Measurements from ENCODE around the gene SPTBN1. TPM values are rescaled to one million over a fixed set of nuclear protein-coding genes. Genes with fewer than 3 reads are reported as not detected.

The SPTBN1 gene
- total and polyA plus RNA-seq, 2 of the 4 experiments (the other 2 are of a cell fraction), result 49.1 to 241 TPM

DNA sequence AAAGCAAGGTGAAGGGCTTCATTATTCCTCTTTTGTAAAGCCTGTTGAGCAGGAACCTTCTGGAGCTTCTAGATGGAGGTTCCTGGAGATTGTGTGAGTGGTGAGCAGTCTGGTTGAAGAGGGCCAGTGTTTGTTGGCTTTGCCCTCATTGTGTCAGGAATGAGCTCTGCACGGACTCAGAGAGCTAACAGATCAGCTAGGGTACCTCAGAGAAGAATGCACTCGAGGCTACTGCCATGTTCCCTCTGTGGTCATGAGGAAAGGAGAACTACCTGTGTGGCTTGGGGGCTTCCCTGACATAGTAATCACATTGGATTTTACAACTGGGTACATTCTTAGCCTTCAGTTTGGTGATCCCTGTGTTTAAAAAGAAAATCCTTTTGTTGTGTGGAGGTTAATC lies 46.6 kb downstream of the SPTBN1 start:
- TF ChIP-seq RCOR1 (IDR thresholded peaks at IDR 0.05; ENCODE audit: insufficient replicate concordance, low read length) (no peak), SMC3 (IDR thresholded peaks at IDR 0.05; ENCODE audit: low read depth, low read length) (no peak), BHLHE40 (IDR thresholded peaks at IDR 0.05; ENCODE audit: low read depth, low read length) (no peak), POLR2A (IDR thresholded peaks at IDR 0.05; ENCODE audit: low read depth, low read length) (no peak), MAFK (IDR thresholded peaks at IDR 0.05; ENCODE audit: low read depth, low read length) (no peak), RFX5 (IDR thresholded peaks at IDR 0.05; ENCODE audit: low read depth, low read length) (no peak)
- no peak overlapping the region for H3K4ac ChIP-seq (ENCODE audit: low read depth, low read length)
- DNase-seq, result no peak
- no peak overlapping the region for H3K56ac ChIP-seq (ENCODE audit: extremely low read depth, insufficient read depth, low read length)
- ChIA-PET CTCF (interaction anchor here (0.7 to 1.6 kb wide), 4 partner anchors 8 to 395 kb away, joined by 3 to 5 read pairs (median 4); no protein-coding TSS in a partner anchor), POLR2A (ENCODE audit: unreplicated experiment) (no interaction called here)
- no peak overlapping the region for H2BK5ac ChIP-seq (ENCODE audit: low read depth, low read length, poor library complexity, severe bottlenecking)
- no peak overlapping the region for H2AK9ac ChIP-seq (replicated peaks; ENCODE audit: low read depth, low read length, poor library complexity)
- H3K9me3 ChIP-seq (ENCODE audit: control insufficient read depth, insufficient read depth, low read length), result no peaks in the 10 kb centered on the region
- H3K4me2 ChIP-seq (ENCODE audit: low read depth, low read length), result no peak overlapping the region
- H3K23ac ChIP-seq (ENCODE audit: low read depth, low read length), result no peak overlapping the region
- H3K27ac ChIP-seq (ENCODE audit: insufficient read depth, low read length), result no peak overlapping the region
- H3K4me3 ChIP-seq (ENCODE audit: insufficient read depth, low read depth, low read length), result no peak overlapping the region
- H4K91ac ChIP-seq (ENCODE audit: insufficient read depth, low read depth, low read length), result no peak overlapping the region
- H3K4me1 ChIP-seq (ENCODE audit: control insufficient read depth, insufficient read depth, low read length), result peaks cover 18% of the 10 kb centered on the region
- H3K14ac ChIP-seq (replicated peaks; ENCODE audit: low read depth, low read length), result peak overlapping the region; percentile 3; the same call in 1 of the 2 replicates
- H2BK20ac ChIP-seq (ENCODE audit: low read depth, low read length), result no peak overlapping the region
- no peaks in the 10 kb centered on the region for H3K27me3 ChIP-seq (ENCODE audit: control insufficient read depth, insufficient read depth, low read length)
- peaks cover 17% of the 10 kb centered on the region for H3K9me1 ChIP-seq (ENCODE audit: insufficient read depth, low read length)
- no peak overlapping the region for H3K18ac ChIP-seq (ENCODE audit: low read depth, low read length)
- no peak overlapping the region for H2BK15ac ChIP-seq (ENCODE audit: low read depth, low read length)
- peaks cover 59% of the 10 kb centered on the region for H4K20me1 ChIP-seq (ENCODE audit: insufficient read depth, low read length)
- WGBS, 2 experiments (ENCODE audit: extremely low coverage in 2 of 2, insufficient read length in 1 of 2), result no CpG with 5 or more reads among the region's 2 CpGs
- no peak for ATAC-seq (ENCODE audit: low read depth)
- no peak overlapping the region for H2AFZ ChIP-seq (replicated peaks; ENCODE audit: low read length, poor library complexity)
- dilution Hi-C loops (cut with HindIII; ENCODE audit: low sequenced_read_pairs, unreplicated experiment), result no loop called here
- peaks cover 49 to 78% of the 10 kb centered on the region in 2 experiments for H3K79me1 ChIP-seq (ENCODE audit: low read depth in 1 of 2, low read length in 2 of 2)
- H4K5ac ChIP-seq (ENCODE audit: low read depth, low read length), result no peak overlapping the region
- H3K36me3 ChIP-seq (ENCODE audit: control insufficient read depth, insufficient read depth, low read length), result 0 out of 2 replicates have a peak, but pooled peaks cover 1% of the 10 kb centered on the region
- in situ Hi-C loops (cut with MboI; ENCODE audit: low sequenced_read_pairs), result no loop called here
- no TSS peak for BruUV-seq (replicated peaks)
- H3K9ac ChIP-seq (ENCODE audit: low read depth, low read length), result no peak overlapping the region
- intact Hi-C loops (cut with micrococcal nuclease), result no loop called here
- no peak overlapping the region for H4K8ac ChIP-seq (ENCODE audit: low read depth in 2 of 2, low read length in 2 of 2)
- H2AK5ac ChIP-seq (ENCODE audit: low read depth, low read length), result no peak overlapping the region
- no peak overlapping the region for H2BK120ac ChIP-seq (ENCODE audit: low read depth, low read length)

All from IMR-90 (cell line).